GM12872 (cell line): ENCODE measurements around the gene CTXND2.
A peak's percentile ranks its signal among the peaks of the same experiment; 100 is the strongest.

ENCODE experiments used
- TF ChIP-seq, protein P1 (sequence below): IDR thresholded peaks from 3 replicates; pipeline ENCODE4 v1.5.1; 2011; ENCODE audit warnings: low read depth, mild to moderate bottlenecking, low read length, moderate library complexity; ENCODE audit not compliant: insufficient read depth

CTXND2 gene

DNA sequence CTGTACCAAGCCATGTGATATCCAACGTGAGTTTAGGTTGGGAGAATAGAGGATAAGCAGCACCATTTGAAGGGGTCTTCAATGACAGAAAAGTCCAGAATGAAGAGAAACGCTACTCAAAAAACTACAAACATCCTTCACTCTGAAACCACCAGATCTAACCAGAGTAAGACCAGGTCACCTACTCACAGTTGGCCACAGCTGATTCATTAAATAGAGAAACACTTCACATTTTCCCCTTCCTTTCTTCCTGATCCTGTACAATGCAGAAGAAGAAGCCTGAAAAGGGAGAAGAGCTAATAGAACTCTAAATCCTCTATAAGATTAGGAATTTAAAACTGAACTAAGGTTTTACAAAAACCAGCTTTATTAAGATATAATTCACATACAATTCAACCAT, 19.9 kb downstream of the CTXND2 start:
- TF ChIP-seq, protein P1, sequence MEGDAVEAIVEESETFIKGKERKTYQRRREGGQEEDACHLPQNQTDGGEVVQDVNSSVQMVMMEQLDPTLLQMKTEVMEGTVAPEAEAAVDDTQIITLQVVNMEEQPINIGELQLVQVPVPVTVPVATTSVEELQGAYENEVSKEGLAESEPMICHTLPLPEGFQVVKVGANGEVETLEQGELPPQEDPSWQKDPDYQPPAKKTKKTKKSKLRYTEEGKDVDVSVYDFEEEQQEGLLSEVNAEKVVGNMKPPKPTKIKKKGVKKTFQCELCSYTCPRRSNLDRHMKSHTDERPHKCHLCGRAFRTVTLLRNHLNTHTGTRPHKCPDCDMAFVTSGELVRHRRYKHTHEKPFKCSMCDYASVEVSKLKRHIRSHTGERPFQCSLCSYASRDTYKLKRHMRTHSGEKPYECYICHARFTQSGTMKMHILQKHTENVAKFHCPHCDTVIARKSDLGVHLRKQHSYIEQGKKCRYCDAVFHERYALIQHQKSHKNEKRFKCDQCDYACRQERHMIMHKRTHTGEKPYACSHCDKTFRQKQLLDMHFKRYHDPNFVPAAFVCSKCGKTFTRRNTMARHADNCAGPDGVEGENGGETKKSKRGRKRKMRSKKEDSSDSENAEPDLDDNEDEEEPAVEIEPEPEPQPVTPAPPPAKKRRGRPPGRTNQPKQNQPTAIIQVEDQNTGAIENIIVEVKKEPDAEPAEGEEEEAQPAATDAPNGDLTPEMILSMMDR = no peak

GRCh38 chr1:150909585-150910180, 22.7 kb downstream of the CTXND2 start:
- TF ChIP-seq, protein P1 = no peak

GRCh38 chr1:150912623-150913022, 25.7 kb downstream of the CTXND2 start:
- TF ChIP-seq, protein P1 = no peak

DNA sequence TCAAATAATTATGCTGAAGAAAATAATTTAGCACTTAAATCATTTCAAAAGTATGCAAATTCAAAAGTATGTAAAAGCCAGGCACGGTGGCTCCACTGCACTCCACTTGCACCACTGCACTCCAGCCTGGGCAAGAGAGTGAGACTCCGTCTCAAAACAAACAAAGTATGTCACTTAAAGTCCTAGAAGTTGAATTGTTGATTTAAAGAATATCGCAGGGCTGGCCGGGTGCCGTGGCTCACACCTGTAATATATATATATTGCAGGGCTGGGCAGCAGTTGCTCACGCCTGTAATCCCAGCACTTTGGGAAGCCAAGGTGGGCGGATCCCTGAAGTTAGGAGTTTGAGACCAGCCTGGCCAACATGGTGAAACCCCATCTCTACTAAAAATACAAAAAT, 30.5 kb downstream of the CTXND2 start:
- TF ChIP-seq, protein P1 = no peak

GRCh38 chr1:150922519-150922975, 35.6 kb downstream of the CTXND2 start:
- TF ChIP-seq, protein P1 = peak; percentile 83

DNA sequence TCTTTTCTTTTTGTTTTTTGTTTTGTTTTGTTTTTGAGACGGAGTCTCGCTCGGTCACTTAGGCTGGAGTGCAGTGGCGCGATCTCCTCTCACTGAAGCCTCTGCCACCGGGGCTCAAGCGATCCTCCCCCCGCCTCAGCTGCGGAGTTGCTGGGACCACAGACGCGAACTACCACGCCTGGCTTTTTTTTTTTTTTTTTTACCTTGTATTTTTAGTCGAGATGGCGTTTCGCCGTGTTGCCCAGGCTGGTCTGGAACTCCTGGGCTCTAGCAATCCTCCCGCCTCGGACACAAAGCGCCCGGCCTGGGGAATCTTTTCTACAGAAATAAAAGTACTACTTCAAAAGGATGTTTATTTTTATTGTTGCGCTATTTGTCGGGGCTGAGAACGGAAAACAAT, 38.1 kb downstream of the CTXND2 start:
- TF ChIP-seq, protein P1 = no peak

- TF ChIP-seq, protein P1 = 0 out of 3 replicates have a peak, but pooled peaks have one; percentile 12
These were observed 39.3 kb downstream of the CTXND2 start, which contains the start of gene SETDB1 for GRCh38 chr1:150926097-150926741. Gene SETDB1, plus strand, starts transcription at chr1:150926363. Its CDS starts 1,352 bp downstream, at chr1:150927715.
